Upper lobe of left lung (tissue), 6 donors: ENCODE data around the gene PCIF1. TPM values are rescaled to one million over a fixed set of nuclear protein-coding genes. Genes with fewer than 3 reads are reported as not detected.

Experiments used
- ATAC-seq, 2 donors: fragments of 200-7000 bp; cut with Tn5 transposase; one replicate each; pipeline ENCODE4 v1.9.1; 2022; ENCODE audit warnings: mild to moderate bottlenecking in 2 of 2, moderate library complexity in 2 of 2; ENCODE audit not compliant: low FRiP score in 2 of 2
- DNase-seq, 2 donors: peaks; one replicate each; pipeline ENCODE4 v3.0.0-alpha.2; 2019 to 2020
- H3K27ac ChIP-seq, 4 donors: fragments of 200-600 bp; sonication (generic); one replicate each; pipeline ENCODE4 v1.5.1; 2016 to 2019
- H3K27me3 ChIP-seq, 4 donors: fragments of 200-600 bp; sonication (generic); one replicate each; pipeline ENCODE4 v1.5.1; 2017 to 2019
- H3K36me3 ChIP-seq, 4 donors: fragments of 200-600 bp; sonication (generic); one replicate each; pipeline ENCODE4 v1.5.1; 2016 to 2019
- H3K4me1 ChIP-seq, 4 donors: fragments of 200-600 bp; sonication (generic); one replicate each; pipeline ENCODE4 v1.5.1; 2018 to 2019
- H3K4me3 ChIP-seq, 4 donors: fragments of 200-600 bp; sonication (generic); one replicate each; pipeline ENCODE4 v1.5.1; 2017 to 2019; ENCODE audit warnings: mild to moderate bottlenecking in 2 of 4, moderate library complexity in 1 of 4
- H3K9me3 ChIP-seq, 4 donors: fragments of 200-600 bp; sonication (generic); one replicate each; pipeline ENCODE4 v1.5.1; 2018 to 2019
- CTCF ChIP-seq, 6 experiments: fragments of 450-650 bp in 4 of 6; fragments of 200-600 bp in 2 of 6; sonication (generic) in 2 of 6; IDR thresholded peaks; one replicate each; pipeline ENCODE4 v1.5.1; 2016 to 2019; ENCODE audit warnings: antibody characterized with exemption in 6 of 6
- EP300 ChIP-seq, 4 donors: sonication (generic); formaldehyde crosslinking; IDR thresholded peaks; one replicate each; pipeline ENCODE4 v1.5.1; 2017; ENCODE audit warnings: antibody characterized with exemption in 4 of 4, control low read depth in 2 of 4
- POLR2A ChIP-seq, 4 donors: fragments of 450-650 bp; IDR thresholded peaks; one replicate each; pipeline ENCODE4 v1.5.1; 2016 to 2017; ENCODE audit warnings: antibody characterized with exemption in 4 of 4, mild to moderate bottlenecking in 2 of 4
- POLR2AphosphoS5 ChIP-seq, 2 donors: sonication (generic); formaldehyde crosslinking; IDR thresholded peaks; one replicate each; pipeline ENCODE4 v1.5.1; 2017; ENCODE audit warnings: antibody characterized with exemption in 2 of 2
- WGBS, 2 donors: methylation state at CpG; one replicate each; pipeline ENCODE4 v1.1.5; 2017 to 2018; 5-methylcytosine and 5-hydroxymethylcytosine counted together
- total RNA-seq, 6 donors: library from RNA; depleted of rRNA in 4 of 6; stranded (reverse); fragments of >200 nt in 4 of 6; gene quantifications; one replicate each; pipeline versions ENCODE4 v1.1.0 to v1.2.1, GENCODE V29; 2016 to 2021
- donor health status: DM: no; HTN: no; CAD: no; lungs with moderate emphysema.
- donor health status: DM: no; HTN: yes; CAD: no; lungs with severe emphysema.

PCIF1 gene
- total RNA-seq, 6 donors from 2014 or later: 41.7 to 59.7 (median 47.1) TPM

GRCh38 chr20:45933266-45934045, 1.0 kb upstream of the PCIF1 start:
- H3K4me3 ChIP-seq: peak overlapping the region; percentile 65 to 96 (median 74)
- 28 to 39% methylated on average over 7 to 22 of the region's 22 CpGs for WGBS, 2 donors
- H3K27me3 ChIP-seq: no peaks in the 10 kb centered on the region
- H3K27ac ChIP-seq: peak overlapping the region; percentile 98 to 100 (median 100)
- ATAC-seq: peak; percentile 42 to 51
- peak; percentile 85 to 87 for DNase-seq
- peaks cover 6 to 18% (median 15%) of the 10 kb centered on the region in 4 donors for H3K36me3 ChIP-seq
- no peaks in the 10 kb centered on the region for H3K9me3 ChIP-seq
- peak in 1 of 4 donors; percentile 15 for TF ChIP-seq POLR2A (IDR thresholded peaks at IDR 0.05)
- TF ChIP-seq EP300 (IDR thresholded peaks at IDR 0.05): no peak
- TF ChIP-seq POLR2AphosphoS5 (IDR thresholded peaks at IDR 0.05): no peak
- peak in 3 of 6 experiments; percentile 33 to 44 (median 34) for TF ChIP-seq CTCF (IDR thresholded peaks at IDR 0.05)
- peaks cover 17 to 33% (median 21%) of the 10 kb centered on the region in 4 donors for H3K4me1 ChIP-seq

- Histone ChIP-seq H3K27ac (peak overlapping the region; percentile 98 to 100 (median 100)), H3K9me3 (no peaks in the 10 kb centered on the region), H3K27me3 (no peaks in the 10 kb centered on the region), H3K36me3 (peaks cover 12 to 25% (median 22%) of the 10 kb centered on the region in 4 donors), H3K4me3 (peak overlapping the region; percentile 65 to 96 (median 74)), H3K4me1 (peaks cover 17 to 33% (median 21%) of the 10 kb centered on the region in 4 donors)
- DNase-seq: peak in 1 of 2 donors; percentile 64
- TF ChIP-seq EP300 (IDR thresholded peaks at IDR 0.05) (no peak), POLR2A (IDR thresholded peaks at IDR 0.05) (no peak), CTCF (IDR thresholded peaks at IDR 0.05) (no peak)
- 0 to 2% methylated on average over 11 to 30 of the region's 34 CpGs for WGBS, 2 donors
- ATAC-seq: peak; percentile 25 to 49
Observed at GRCh38 chr20:45934046-45934585, 367 bp upstream of the PCIF1 start.

GRCh38 chr20:45935416-45936046, 1.0 kb downstream of the PCIF1 start:
- peak; percentile 30 to 37 for ATAC-seq
- H3K4me3 ChIP-seq: peak overlapping the region; percentile 41 to 75 (median 68)
- no peak for TF ChIP-seq POLR2A (IDR thresholded peaks at IDR 0.05)
- no peak for TF ChIP-seq EP300 (IDR thresholded peaks at IDR 0.05)
- no peak for TF ChIP-seq CTCF (IDR thresholded peaks at IDR 0.05)
- TF ChIP-seq POLR2AphosphoS5 (IDR thresholded peaks at IDR 0.05): no peak
- no peak for DNase-seq
- no peaks in the 10 kb centered on the region for H3K9me3 ChIP-seq
- peaks cover 25 to 39% (median 36%) of the 10 kb centered on the region in 4 donors for H3K36me3 ChIP-seq
- H3K27me3 ChIP-seq: no peaks in the 10 kb centered on the region
- H3K4me1 ChIP-seq: peaks cover 17 to 33% (median 21%) of the 10 kb centered on the region in 4 donors
- WGBS, 2 donors: 9 to 11% methylated on average over 21 of the region's 21 CpGs
- peak overlapping the region; percentile 98 to 100 (median 100) for H3K27ac ChIP-seq

GRCh38 chr20:45937765-45938164, 3.3 kb downstream of the PCIF1 start:
- ATAC-seq (no peak), DNase-seq (no peak)
- TF ChIP-seq POLR2A (IDR thresholded peaks at IDR 0.05) (no peak), EP300 (IDR thresholded peaks at IDR 0.05) (no peak), POLR2AphosphoS5 (IDR thresholded peaks at IDR 0.05) (no peak), CTCF (IDR thresholded peaks at IDR 0.05) (no peak)
- no peaks in the 10 kb centered on the region for H3K27me3 ChIP-seq
- H3K9me3 ChIP-seq: no peaks in the 10 kb centered on the region
- peaks cover 31 to 61% (median 56%) of the 10 kb centered on the region in 4 donors for H3K36me3 ChIP-seq
- H3K4me3 ChIP-seq: no peak overlapping the region
- peaks cover 17 to 31% (median 21%) of the 10 kb centered on the region in 4 donors for H3K4me1 ChIP-seq
- H3K27ac ChIP-seq: no peak overlapping the region
- WGBS, 2 donors: 72 to 85% methylated on average over 2 of the region's 2 CpGs
